GM21786 (cell line): ENCODE results near the gene MAGEB6B.
"Not testable (repeated sequence)": the region's sequence is repeated elsewhere in the genome, so short reads cannot be mapped to it uniquely, and the experiment has no call there.

Source experiments
- ATAC-seq: cut with Tn5 transposase; IDR thresholded peaks from one replicate; pipeline ENCODE4 v1.9.1; 2021; ENCODE audit not compliant: unreplicated experiment

MAGEB6B gene

GRCh38 chrX:26160301-26160700 is at the start of gene MAGEB6B:
Gene MAGEB6B (plus strand): TSS chrX:26160601. CDS start chrX:26160601, 0 bp downstream.
- ATAC-seq, result no peak

GRCh38 chrX:26138274-26138673 is 22.1 kb upstream of the MAGEB6B start, which contains the start of gene MAGEB18:
Gene MAGEB18 (plus strand): TSS chrX:26138343. CDS start chrX:26138986, 643 bp downstream.
- no peak for ATAC-seq

- ATAC-seq, result no peak
Measured at GRCh38 chrX:26146024-26146423, 14.4 kb upstream of the MAGEB6B start.

GRCh38 chrX:26192204-26192603 is 31.8 kb downstream of the MAGEB6B start, which contains the start of gene MAGEB6:
Gene MAGEB6 (plus strand): TSS chrX:26192440. CDS start chrX:26193847, 1,407 bp downstream.
- no peak for ATAC-seq

GRCh38 chrX:26203561-26203960 is 43.2 kb downstream of the MAGEB6B start:
- ATAC-seq, result no peak

GRCh38 chrX:26204717-26205116 is 44.3 kb downstream of the MAGEB6B start:
- ATAC-seq, result not testable (repeated sequence)

- no peak for ATAC-seq
Measured at GRCh38 chrX:26208012-26208411, 47.6 kb downstream of the MAGEB6B start.
